Gastrocnemius medialis (tissue), 4 donors: Measurements from ENCODE around the gene S100A10.

Experiments used
- POLR2A ChIP-seq, 2 donors: fragments of 450-650 bp; IDR thresholded peaks; one replicate each; pipeline ENCODE4 v1.6.1; 2017; ENCODE audit warnings: antibody characterized with exemption in 2 of 2, mild to moderate bottlenecking in 2 of 2, moderate library complexity in 2 of 2
- TF ChIP-seq, protein P1 (sequence below), 5 experiments: fragments of 450-650 bp in 3 of 5; fragments of 200-600 bp in 2 of 5; sonication (generic) in 2 of 5; IDR thresholded peaks in 4 of 5; conservative IDR thresholded peaks in 1 of 5; 1 replicate in 4 of 5; 2 replicates in 1 of 5; pipeline ENCODE4 v1.5.1; 2016 to 2019; ENCODE audit warnings: antibody characterized with exemption in 5 of 5, mild to moderate bottlenecking in 3 of 5, moderate library complexity in 3 of 5

DNA sequence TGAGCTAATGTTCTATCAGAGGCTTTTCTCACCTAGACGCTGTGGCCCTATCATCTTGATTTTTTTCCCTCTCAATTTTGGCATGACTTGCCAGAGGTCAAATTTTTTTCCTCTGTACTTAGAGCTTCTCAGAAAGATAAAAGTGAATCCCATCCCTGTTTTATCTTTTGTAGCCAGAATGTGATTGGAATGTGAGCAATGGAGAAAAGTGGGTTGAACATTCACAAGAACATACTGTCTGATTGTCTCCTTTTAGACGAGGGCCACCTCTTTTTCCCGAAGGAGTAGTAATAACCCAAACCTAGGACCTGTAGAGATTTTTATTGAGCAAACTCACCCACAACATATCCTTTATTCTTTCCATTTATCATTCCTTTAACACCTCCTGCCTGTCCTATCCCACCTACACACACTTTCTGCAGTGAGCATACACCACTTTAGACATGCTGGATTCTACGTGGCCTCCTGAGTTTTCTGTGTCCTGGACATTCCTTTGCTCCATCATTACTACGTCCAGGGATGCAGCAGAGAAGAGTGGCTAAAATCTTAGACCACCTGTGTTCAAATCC lies 15.9 kb downstream of the S100A10 start:
- TF ChIP-seq, protein P1, sequence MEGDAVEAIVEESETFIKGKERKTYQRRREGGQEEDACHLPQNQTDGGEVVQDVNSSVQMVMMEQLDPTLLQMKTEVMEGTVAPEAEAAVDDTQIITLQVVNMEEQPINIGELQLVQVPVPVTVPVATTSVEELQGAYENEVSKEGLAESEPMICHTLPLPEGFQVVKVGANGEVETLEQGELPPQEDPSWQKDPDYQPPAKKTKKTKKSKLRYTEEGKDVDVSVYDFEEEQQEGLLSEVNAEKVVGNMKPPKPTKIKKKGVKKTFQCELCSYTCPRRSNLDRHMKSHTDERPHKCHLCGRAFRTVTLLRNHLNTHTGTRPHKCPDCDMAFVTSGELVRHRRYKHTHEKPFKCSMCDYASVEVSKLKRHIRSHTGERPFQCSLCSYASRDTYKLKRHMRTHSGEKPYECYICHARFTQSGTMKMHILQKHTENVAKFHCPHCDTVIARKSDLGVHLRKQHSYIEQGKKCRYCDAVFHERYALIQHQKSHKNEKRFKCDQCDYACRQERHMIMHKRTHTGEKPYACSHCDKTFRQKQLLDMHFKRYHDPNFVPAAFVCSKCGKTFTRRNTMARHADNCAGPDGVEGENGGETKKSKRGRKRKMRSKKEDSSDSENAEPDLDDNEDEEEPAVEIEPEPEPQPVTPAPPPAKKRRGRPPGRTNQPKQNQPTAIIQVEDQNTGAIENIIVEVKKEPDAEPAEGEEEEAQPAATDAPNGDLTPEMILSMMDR (IDR thresholded peaks at IDR 0.05 in 4 of 5, conservative IDR thresholded peaks at IDR 0.05 in 1 of 5) = no peak
- TF ChIP-seq POLR2A (IDR thresholded peaks at IDR 0.05) = no peak
